NCI-H446 treated with DMSO at 0.1 percent for 48 hours (cell line): ENCODE data around the gene MYO9A.
"Not testable (repeated sequence)": the region's sequence is repeated elsewhere in the genome, so short reads cannot be mapped to it uniquely, and the experiment has no call there.

Experiments
- DNase-seq: peaks from one replicate; lab custom pipeline; 2025; lab: John Stamatoyannopoulos, UW

Gene MYO9A

DNA sequence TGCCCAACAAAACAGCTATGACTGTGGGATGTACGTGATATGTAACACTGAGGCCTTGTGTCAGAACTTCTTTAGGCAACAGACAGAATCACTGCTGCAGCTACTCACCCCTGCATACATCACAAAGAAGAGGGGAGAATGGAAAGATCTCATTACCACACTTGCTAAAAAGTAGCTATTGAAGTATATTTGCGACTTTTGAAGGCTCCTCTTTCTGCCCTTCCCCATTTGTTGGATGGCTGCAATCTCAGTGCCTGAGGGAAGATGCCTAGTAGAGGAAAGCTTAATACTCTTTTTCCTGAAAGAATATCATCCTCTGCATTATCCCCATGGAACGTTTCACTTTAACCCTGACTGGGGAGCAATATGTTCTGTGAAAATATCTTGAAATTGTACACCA lies 22.1 kb upstream of the MYO9A start:
- no peak for DNase-seq

DNA sequence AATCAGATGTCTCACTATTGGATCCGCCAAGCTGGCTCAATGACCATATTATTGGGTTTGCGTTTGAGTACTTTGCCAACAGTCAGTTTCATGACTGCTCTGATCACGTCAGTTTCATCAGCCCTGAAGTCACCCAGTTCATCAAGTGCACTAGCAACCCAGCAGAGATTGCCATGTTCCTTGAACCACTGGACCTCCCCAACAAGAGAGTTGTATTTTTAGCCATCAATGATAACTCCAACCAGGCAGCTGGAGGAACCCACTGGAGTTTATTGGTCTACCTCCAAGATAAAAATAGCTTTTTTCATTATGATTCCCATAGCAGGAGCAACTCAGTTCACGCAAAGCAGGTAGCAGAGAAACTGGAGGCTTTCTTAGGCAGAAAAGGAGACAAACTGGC lies 21.7 kb upstream of the MYO9A start:
- no peak for DNase-seq

DNA sequence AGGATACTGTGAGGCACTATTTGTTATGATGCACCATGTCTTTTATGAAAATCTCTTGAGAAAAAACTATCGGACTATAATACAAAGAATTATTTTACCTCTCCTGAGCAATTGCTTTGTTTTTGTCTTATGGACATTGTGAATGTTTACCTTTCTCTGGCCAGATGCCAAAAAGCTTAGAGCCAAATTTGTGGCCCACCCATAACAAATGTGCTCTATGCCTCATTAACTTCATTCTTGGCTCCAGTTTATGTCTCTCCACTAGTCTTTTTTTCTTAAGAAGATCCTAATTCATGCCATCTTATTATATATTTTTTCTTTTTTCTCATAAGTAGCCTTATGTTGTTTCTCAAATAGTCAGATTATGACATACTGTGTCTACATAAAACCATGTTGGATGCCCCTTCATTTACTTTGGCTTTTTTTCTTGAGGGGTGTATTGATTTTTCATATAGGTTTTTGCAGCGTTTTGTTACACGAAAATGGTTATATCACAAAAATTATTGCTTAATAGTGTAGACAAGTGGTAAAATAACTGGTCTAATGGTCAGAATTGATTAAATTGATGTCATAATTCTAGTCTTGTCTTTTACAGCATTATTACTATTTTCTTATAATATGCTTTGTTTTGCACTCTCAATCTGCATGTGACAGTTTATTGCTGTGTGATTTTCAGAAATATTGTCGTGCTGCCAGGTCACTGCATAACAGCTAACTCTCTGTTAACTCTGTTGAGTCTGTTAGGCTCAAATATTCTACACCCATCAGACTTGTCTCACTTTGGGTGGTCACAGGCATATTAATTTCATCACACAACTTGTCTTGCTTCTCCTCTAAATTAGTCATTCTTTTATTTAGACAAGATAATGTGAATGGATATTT lies 18.5 kb upstream of the MYO9A start:
- DNase-seq = no peak

DNA sequence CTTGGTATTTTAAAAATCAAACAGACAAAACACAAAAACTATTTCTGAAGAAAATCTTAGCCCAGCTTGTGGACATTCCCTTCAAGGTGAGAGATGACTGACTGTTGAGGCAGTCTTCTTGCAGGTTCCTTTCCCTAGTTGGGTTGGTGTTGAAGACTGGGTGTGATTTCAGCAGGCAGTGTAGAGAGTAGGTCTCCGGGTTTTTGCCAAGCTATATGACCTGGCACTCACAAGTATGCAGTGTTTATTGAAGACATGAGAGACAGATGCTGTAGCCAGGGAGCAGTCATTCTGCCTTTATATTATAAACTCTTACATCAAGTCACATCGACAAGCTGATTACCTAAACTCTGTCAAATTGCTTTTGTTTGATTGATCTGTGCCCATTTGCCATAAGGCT lies 17.8 kb upstream of the MYO9A start:
- DNase-seq = peak; percentile 16

DNA sequence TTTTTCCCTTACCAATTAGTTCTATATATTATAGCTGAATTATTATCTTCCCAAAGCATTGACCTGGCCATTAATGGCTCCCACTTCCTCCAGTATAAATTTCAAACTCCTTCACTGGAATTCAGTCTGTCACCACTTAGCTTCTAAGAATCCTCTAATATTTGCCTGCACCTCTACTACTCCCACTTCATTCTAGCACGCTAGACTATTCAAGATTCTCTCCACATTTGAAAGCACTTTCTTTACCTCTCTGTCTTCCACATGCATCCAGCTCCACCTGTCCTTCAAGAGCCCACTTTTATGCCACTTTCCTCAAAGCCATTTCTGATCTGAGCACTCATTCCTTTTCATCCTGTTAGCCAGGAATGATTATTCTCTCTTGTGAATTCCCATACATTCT lies 15.3 kb upstream of the MYO9A start:
- DNase-seq = no peak

DNA sequence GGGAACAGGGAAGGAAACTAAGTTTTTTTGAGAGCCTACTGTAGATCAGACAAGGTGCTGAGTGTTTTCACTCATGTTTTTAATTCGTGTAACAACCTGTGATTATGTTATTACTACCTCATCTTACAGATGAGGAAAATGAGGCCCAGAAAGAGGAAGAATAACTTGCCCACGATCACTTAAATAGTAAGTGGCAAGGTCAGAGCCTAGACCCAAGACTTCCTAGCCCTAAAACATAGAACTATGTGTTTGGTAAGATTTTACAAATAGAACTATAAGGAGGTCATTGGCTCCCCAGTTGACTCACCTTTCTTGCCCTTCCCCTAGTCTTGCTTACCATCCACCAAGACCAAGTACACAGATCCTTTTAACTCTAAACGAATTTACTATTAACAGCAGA lies 14.0 kb upstream of the MYO9A start:
- DNase-seq = no peak

DNA sequence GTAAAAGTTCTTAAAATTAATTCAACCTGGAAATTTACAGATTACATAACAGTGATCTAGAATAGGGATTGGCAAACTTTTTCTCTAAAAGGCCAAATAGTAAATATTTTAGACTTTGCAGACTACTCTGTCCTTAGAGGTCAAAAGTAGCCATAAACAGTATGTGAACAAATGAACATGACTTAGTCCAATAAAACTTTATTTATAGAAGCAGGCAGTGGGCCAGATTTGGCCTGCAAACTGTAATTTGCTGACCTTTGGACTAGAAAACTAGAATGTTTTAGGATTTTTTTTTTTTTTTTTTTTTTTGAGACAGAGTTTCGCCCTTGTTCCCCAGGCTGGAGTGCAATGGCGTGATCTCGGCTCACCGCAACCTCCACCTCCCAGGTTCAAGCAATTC lies 12.3 kb upstream of the MYO9A start:
- DNase-seq = no peak

DNA sequence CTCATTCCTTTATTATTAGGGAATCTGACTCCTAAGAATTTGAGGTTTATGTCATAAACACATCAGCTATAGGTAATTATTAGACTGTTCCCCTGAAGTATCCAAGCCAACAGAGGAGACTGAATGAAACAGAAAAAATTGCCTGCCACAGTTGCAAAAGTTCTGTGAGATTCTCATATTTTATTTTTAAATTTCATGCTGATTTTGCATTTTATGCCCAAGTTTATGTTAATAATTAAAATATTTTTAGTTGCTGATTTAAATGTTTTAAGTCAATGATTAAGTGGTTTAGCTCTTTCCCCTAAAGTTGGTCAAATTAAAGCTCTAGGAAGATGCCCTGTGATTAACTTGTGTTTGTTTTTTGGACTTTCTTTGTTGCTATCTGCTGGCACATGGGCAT lies 10.4 kb upstream of the MYO9A start:
- no peak for DNase-seq

DNA sequence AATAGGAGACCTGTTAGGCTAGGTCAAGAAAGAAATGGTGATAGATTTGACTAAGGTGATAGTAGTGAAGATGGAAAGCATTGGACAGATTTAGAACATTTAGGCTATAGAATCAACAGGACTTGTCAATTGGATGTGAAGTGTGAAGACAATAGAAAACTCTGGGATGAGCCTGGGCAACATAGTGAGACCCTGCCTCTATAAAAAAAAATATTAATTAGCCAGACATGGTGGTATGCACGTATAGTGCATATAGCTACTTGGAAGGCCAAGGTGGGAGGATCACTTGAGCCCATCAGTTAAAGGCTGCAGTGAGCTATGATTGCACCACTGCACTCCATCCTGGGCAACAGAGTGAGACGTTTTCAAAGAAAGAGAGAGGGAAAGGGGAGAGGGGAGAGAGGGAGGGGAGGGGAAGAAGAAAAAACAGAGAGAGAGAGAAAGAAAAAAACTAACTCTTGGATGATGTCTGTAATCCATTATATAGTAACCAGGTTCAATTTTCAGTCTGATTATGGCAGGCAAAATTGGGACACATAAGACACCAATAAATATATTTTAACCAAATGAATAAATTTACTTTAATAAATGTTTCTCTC lies 9.9 kb upstream of the MYO9A start:
- no peak for DNase-seq

DNA sequence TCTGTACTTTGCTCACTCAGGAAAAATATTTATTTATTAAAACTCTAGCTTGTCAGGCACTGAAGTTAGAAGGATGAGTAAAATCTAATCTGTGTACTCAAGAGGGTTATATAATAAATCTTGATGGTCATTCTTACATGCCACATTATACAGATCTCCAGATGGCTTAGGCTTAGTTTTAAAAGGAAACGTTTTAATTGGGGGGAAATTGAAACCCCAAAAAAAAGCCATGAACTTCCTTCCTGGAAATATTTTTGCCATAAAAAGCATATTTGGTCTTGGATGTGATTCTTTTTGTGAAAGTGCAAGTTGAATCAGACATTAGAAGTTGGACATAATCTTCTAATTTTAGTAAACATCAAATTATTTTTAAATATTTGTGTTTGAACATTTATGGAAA lies 6.3 kb upstream of the MYO9A start:
- DNase-seq = no peak

DNA sequence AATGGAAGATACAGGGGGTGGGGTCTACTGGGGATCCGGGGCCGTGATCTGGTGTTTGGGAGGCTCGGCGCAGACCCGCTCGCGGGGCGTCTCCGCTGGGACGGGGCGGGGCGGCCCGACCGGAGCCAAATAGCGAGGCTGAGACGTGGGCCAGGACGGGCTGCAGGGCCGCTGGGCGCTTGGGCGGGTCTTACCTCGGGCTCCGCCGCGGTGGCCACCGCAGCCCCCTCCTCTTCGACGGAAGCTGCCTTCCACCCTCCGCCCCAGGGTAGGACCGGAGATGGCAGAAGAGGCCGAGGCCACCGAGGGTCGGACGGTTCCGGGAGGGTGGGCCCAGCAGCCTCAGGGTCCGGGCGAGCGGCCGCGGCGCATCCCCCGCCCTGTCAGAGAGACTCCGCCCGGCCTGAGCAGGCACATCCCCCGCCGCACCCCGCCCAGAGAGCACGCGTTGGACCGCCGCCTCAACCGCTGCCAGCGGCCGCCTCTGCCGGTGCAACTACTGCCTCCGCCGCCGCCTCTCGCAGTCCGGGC lies 399 bp downstream of the MYO9A start:
- no peak for DNase-seq

DNA sequence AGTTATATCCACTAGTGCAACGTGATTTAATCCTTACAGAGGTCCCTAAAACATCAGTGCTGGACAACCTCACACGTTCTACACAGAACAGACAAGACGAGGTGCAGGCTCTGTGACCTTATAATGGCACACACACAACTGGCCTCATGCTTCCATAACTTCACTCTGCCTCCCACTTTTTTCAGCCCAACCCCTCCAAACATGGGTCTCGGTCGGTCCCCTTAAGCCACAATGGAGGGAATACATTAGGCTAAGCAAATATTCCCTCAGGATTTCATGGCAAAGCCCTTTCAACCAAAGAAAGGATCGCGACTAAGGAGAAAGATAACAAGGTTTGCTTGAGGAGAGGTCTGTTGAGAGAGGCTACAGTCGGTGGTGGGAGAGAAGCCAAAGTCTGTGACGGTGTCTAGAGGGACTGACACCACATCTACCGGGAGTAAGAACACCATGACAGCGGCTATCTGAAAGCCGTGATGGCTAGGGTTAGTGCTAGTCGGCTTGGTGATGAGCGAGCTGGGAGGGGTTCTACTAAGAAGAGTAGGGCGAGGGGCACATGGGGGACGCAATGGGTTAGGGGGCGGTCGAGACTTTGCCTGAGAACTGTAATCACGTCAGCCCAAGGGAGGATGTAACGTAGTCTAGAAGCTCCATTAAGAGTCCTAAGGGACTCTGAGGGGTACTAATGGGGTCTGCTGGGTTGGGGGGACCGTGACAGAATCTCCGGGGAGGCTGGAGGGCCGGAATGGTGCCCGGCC lies 1.0 kb downstream of the MYO9A start:
- no peak for DNase-seq

DNA sequence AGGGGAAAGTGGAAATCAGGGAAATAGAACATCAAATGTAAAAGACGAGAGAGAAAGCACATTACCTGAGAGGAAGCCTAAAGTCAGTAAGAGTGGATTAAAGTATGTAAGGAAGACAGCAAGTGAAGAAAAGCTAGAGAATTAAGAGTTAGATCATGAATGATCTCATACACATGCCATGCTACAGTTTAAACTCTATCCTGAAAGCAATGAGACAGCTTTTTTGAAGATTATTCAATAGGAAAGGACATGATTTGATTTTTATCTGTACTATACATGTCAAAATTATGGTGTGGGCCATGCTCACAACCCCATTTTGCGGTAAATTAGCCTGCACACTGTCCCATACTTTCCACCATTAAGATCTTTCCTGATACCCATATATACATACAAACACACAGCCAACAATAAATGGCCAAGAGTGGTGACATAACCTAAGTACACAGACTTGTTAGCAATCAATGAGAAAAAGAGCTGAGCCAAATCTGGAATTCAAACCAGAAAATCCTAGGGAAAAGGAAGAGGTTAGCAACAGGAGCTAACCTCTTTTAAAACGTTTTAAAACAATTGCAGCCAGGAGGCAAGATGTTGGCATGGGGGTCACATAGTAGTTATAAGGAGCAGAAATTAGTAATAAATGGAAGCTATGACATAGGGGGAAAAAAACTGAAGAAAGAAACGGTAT lies 4.5 kb downstream of the MYO9A start:
- no peak for DNase-seq

DNA sequence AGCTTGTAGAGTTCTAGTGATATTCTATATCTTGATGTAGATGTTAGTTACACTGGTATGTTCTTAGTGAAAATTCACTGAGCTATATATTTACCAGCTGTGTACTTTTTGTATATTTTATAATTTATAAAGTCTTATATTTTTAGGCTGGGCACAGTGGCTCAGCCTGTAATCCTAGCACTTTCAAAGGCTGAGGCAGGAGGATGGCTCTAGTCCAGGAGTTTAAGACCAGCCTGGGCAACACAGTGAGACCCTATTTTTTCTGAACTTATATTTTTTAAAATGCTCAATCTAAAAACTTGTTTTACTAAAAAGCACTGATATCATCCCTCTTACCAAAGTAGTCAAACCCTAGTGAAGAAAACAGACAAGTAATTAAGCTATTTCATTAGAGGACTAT lies 5.1 kb downstream of the MYO9A start:
- DNase-seq = no peak

DNA sequence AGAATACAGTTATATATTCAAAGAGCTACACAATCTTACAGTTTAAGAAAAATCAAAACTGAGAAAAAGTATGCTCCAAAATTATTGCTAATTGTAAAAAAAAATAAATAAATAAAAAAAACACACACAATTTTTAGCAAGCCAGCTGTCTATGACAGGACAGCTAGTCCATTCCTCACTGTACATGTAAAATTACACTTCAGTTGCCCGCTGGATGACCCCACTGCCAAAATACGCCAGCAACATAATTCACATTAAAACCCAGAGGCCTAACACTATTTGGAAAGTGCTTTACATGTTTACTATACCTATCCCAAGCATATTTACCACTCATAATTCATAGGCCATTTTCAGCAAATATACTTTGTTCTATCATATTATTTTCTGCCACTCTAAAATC lies 5.8 kb downstream of the MYO9A start:
- DNase-seq = no peak

DNA sequence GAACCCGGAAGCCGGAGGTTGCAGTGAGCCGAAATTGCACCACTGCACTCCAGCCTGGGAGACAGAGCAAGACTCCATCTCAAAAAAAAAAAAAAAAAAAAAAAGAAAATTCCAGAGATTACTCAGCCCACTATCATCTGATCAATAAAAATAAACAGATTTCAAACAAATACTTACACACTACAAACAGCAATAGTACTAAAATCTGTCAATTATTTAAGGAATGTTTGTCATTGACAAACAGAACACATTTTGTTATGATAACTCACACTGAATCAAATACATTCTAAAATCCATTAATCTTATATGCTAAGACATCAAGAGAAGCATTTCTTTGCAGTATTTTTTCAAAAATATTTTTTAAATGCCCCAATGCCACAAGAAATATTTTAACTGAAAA lies 7.6 kb downstream of the MYO9A start:
- no peak for DNase-seq

DNA sequence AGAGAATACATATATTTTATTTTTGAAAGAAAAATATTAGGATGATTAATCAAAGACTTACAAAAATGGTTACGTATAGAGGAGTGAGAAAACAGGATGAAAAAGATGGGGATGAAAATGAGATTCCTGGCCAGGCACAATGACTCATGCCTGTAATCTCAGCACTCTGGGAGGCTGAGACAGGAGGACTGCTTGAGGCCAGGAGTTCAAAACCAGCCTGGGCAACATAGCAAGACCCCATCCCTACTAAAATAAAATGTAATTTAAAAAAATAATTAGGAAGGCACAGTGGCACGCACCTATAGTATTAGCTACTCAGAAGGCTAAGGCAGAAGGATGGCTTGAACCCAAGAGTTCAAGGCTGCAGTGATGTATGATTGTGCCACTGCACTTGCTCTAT lies 11.9 kb downstream of the MYO9A start:
- DNase-seq = no peak

DNA sequence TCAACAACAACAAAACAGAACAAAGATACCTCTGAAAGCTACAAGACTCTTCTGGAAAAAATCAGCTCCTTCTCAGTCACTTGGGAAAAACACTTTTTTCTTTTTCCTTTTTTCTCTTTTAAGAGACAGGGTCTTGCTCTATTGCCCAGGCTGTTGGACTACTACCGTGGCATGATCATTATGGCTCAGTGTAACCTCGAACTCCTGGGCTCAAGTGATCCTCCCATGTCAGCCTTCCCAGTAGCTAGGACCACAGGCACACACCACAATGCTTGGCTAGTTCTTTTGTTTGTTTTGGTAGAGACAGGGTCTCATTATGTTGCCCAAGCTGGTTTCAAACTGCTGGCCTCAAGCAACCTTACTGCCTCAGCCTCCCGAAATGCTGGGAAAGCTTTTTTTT lies 12.8 kb downstream of the MYO9A start:
- DNase-seq = no peak

DNA sequence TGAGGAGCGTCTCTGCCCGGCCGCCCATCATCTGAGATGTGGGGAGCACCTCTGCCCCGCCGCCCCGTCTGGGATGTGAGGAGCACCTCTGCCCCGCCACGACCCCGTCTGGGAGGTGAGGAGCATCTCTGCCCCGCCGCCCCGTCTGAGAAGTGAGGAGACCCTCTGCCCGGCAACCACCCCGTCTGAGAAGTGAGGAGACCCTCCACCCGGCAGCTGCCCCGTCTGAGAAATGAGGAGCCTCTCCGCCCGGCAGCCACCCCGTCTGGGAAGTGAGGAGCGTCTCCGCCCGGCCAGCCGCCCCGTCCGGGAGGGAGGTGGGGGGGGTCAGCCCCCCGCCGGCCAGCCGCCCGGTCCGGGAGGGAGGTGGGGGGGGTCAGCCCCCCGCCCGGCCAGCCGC lies 17.4 kb downstream of the MYO9A start:
- DNase-seq = not testable (repeated sequence)

DNA sequence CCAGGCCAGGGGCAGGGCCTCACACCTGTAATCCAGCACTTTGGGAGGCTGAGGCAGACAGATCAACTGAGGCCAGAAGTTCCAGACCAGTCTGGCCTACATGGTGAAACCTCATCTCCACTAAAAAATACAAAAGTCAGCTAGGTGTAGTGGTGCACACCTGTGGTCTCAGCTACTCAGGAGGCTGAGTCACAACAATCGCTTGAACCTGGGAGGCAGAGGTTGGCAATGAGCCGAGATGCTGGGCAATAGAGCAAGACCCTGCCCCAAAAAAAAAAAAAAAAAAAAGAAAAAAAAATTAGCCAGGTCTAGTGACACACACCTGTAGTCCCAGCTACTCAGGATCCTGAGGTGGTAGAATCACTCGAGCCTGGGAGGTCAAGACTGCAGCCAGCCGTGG lies 18.8 kb downstream of the MYO9A start:
- no peak for DNase-seq

DNA sequence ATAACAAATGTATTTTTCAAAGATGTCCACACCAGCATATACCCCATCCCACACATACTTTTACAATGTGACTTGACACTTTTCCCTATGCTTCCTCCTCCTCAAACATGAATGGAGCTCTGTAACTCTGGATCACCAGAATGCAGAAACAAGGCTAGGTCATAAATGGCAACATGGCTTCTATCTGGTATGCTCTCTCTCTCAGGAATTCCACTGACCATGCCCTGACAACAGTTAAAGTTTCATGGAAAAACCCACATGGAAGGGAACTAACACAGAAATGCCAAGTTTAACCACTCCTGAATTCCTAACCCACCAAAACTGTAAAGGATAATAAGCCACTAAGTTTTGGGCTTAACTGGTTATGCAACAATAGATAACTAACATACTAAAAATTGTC lies 19.9 kb downstream of the MYO9A start:
- no peak for DNase-seq

DNA sequence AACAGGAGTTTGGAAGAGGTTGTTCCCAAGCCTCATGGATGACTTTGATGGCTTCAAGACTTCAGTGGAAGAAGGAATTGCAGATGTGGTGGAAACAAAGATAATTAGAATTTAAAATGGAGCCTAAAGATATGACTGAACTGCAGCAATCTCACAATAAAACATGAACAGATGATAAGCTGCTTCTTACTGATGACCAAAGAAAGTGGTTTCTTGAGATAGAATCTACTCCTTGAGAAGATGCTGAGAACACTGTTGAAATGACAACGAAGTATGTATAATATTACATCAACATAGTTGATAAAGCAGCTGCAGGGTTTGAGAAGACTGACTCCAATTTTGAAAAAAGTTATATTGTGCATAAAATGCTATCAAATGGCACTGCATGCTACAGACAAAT lies 21.2 kb downstream of the MYO9A start:
- DNase-seq = no peak
